ENCODE results near the gene ALKBH6.
A peak's percentile ranks its signal among the peaks of the same experiment; 100 is the strongest.

Gene ALKBH6

DNA sequence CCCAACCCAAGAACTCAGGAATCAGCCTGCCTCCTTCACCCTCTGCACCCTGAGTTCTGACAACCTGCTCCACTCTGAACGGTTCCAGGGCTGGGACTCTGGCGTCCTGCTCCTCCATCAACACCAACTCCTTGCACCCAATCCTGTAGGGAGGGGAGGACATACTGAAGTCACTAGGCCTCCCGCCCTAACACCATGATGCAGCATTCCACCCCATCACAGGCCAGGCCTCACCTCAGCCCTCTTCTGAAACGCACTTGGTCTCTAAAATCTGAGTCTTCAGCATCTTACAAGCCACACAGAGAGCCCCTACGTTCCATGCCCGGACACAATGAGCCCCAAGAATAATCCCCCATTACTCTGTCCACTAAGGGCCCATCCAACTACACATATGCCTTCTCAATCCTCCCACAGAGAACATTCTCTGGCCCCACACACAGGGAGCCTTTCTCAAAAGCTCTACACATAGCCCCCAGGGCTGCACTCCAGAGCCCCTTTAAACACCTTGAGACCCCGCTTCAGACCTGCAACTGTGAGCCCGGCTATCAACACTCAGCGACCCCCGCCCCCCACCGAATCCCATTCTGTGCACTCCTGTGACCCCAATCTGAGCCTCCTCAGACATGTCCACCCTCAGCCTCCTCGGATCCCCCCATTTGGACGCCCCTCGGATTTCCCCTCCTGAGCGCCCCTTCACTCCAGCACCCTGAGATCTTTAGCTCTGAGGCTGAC, 567 bp downstream of the ALKBH6 start (continued):
- TF ChIP-seq ZNF610 (tag by site-specific recombination; IDR thresholded peaks at IDR 0.05; ENCODE audit: borderline replicate concordance), result peak; percentile 70; the same call in 1 of the 2 replicates
- TF ChIP-seq ZNF843 (tag by site-specific recombination; IDR thresholded peaks at IDR 0.05), result 0 out of 2 replicates have a peak, but pooled peaks have one; percentile 37
- TF ChIP-seq ZNF146 (tag by site-specific recombination; IDR thresholded peaks at IDR 0.05), result peak; percentile 22; the same call in 1 of the 2 replicates
- TF ChIP-seq ZNF777 (tag by site-specific recombination; IDR thresholded peaks at IDR 0.05; ENCODE audit: borderline replicate concordance), result 0 out of 2 replicates have a peak, but pooled peaks have one; percentile 24
- no peak for TF ChIP-seq ZNF214 (tag by site-specific recombination; IDR thresholded peaks at IDR 0.05; ENCODE audit: borderline replicate concordance)

DNA sequence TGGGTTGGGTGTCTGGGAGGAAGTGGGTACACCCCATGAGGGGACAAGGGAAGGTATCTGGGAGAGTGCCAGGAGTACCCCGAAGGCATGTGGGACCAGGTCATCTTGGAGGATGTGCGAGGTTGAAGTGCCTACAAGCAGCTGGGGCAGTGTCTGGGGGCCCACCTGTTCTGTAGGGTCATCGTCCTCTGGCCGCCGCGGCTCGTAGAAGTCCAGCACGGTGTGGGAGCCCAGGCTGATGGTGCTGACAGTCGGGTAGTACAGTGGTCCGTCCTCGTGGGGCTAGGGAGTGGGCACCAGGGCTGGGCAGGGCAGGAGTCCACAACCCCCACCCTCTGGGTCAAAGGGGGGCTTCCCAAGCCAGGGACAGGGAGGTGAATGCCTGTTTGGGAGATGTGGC, 3.6 kb downstream of the ALKBH6 start:
- TF ChIP-seq, protein P1, sequence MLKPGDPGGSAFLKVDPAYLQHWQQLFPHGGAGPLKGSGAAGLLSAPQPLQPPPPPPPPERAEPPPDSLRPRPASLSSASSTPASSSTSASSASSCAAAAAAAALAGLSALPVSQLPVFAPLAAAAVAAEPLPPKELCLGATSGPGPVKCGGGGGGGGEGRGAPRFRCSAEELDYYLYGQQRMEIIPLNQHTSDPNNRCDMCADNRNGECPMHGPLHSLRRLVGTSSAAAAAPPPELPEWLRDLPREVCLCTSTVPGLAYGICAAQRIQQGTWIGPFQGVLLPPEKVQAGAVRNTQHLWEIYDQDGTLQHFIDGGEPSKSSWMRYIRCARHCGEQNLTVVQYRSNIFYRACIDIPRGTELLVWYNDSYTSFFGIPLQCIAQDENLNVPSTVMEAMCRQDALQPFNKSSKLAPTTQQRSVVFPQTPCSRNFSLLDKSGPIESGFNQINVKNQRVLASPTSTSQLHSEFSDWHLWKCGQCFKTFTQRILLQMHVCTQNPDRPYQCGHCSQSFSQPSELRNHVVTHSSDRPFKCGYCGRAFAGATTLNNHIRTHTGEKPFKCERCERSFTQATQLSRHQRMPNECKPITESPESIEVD (tag by site-specific recombination; IDR thresholded peaks at IDR 0.05), result no peak
- TF ChIP-seq ZXDB (tag by site-specific recombination; IDR thresholded peaks at IDR 0.05) (no peak), ZNF596 (tag by site-specific recombination; IDR thresholded peaks at IDR 0.05) (no peak), ZFP3 (tag by site-specific recombination; IDR thresholded peaks at IDR 0.05; ENCODE audit: low read depth) (no peak), GLI2 (tag by site-specific recombination; IDR thresholded peaks at IDR 0.05; ENCODE audit: borderline replicate concordance, low read depth) (no peak), ZNF121 (tag by site-specific recombination; IDR thresholded peaks at IDR 0.05) (no peak), ZNF114 (tag by site-specific recombination; IDR thresholded peaks at IDR 0.05) (no peak), ZNF239 (tag by site-specific recombination; IDR thresholded peaks at IDR 0.05) (no peak), PRDM1 (tag by site-specific recombination; IDR thresholded peaks at IDR 0.05) (no peak), ZNF623 (tag by site-specific recombination; IDR thresholded peaks at IDR 0.05) (no peak), HOXD13 (CRISPR knock-in tag; IDR thresholded peaks at IDR 0.05; ENCODE audit: borderline replicate concordance) (no peak), ZNF248 (tag by site-specific recombination; IDR thresholded peaks at IDR 0.05) (no peak)
- TF ChIP-seq, protein P2, sequence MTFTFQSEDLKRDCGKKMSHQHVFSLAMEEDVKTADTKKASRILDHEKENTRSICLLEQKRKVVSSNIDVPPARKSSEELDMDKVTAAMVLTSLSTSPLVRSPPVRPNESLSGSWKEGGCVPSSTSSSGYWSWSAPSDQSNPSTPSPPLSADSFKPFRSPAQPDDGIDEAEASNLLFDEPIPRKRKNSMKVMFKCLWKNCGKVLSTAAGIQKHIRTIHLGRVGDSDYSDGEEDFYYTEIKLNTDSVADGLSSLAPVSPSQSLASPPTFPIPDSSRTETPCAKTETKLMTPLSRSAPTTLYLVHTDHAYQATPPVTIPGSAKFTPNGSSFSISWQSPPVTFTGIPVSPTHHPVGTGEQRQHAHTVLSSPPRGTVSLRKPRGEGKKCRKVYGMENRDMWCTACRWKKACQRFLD (tag by site-specific recombination; IDR thresholded peaks at IDR 0.05), result no peak
- TF ChIP-seq, protein P3, sequence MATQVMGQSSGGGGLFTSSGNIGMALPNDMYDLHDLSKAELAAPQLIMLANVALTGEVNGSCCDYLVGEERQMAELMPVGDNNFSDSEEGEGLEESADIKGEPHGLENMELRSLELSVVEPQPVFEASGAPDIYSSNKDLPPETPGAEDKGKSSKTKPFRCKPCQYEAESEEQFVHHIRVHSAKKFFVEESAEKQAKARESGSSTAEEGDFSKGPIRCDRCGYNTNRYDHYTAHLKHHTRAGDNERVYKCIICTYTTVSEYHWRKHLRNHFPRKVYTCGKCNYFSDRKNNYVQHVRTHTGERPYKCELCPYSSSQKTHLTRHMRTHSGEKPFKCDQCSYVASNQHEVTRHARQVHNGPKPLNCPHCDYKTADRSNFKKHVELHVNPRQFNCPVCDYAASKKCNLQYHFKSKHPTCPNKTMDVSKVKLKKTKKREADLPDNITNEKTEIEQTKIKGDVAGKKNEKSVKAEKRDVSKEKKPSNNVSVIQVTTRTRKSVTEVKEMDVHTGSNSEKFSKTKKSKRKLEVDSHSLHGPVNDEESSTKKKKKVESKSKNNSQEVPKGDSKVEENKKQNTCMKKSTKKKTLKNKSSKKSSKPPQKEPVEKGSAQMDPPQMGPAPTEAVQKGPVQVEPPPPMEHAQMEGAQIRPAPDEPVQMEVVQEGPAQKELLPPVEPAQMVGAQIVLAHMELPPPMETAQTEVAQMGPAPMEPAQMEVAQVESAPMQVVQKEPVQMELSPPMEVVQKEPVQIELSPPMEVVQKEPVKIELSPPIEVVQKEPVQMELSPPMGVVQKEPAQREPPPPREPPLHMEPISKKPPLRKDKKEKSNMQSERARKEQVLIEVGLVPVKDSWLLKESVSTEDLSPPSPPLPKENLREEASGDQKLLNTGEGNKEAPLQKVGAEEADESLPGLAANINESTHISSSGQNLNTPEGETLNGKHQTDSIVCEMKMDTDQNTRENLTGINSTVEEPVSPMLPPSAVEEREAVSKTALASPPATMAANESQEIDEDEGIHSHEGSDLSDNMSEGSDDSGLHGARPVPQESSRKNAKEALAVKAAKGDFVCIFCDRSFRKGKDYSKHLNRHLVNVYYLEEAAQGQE (tag by site-specific recombination; IDR thresholded peaks at IDR 0.05), result no peak
- TF ChIP-seq, protein P4, sequence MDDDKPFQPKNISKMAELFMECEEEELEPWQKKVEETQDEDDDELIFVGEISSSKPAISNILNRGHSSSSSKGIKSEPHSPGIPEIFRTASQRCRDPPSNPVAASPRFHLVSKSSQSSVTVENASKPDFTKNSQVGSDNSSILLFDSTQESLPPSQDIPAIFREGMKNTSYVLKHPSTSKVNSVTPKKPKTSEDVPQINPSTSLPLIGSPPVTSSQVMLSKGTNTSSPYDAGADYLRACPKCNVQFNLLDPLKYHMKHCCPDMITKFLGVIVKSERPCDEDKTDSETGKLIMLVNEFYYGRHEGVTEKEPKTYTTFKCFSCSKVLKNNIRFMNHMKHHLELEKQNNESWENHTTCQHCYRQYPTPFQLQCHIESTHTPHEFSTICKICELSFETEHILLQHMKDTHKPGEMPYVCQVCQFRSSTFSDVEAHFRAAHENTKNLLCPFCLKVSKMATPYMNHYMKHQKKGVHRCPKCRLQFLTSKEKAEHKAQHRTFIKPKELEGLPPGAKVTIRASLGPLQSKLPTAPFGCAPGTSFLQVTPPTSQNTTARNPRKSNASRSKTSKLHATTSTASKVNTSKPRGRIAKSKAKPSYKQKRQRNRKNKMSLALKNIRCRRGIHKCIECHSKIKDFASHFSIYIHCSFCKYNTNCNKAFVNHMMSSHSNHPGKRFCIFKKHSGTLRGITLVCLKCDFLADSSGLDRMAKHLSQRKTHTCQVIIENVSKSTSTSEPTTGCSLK (tag by site-specific recombination; IDR thresholded peaks at IDR 0.05), result no peak
- TF ChIP-seq, protein P5, sequence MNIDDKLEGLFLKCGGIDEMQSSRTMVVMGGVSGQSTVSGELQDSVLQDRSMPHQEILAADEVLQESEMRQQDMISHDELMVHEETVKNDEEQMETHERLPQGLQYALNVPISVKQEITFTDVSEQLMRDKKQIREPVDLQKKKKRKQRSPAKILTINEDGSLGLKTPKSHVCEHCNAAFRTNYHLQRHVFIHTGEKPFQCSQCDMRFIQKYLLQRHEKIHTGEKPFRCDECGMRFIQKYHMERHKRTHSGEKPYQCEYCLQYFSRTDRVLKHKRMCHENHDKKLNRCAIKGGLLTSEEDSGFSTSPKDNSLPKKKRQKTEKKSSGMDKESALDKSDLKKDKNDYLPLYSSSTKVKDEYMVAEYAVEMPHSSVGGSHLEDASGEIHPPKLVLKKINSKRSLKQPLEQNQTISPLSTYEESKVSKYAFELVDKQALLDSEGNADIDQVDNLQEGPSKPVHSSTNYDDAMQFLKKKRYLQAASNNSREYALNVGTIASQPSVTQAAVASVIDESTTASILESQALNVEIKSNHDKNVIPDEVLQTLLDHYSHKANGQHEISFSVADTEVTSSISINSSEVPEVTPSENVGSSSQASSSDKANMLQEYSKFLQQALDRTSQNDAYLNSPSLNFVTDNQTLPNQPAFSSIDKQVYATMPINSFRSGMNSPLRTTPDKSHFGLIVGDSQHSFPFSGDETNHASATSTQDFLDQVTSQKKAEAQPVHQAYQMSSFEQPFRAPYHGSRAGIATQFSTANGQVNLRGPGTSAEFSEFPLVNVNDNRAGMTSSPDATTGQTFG (tag by site-specific recombination; IDR thresholded peaks at IDR 0.05; ENCODE audit: borderline replicate concordance), result no peak
- H3K9me3 ChIP-seq (ENCODE audit: control insufficient read depth, insufficient read depth, low read depth, low read length), result no peaks in the 10 kb centered on the region
- POLR2A ChIA-PET, result interaction anchor here (1.6 to 2.3 kb wide), 2 partner anchors 10 to 43 kb away, joined by 4 to 12 read pairs; partner anchors contain the start of gene THAP8
- peaks cover 21% of the 10 kb centered on the region for H3K4me1 ChIP-seq (ENCODE audit: control insufficient read depth, insufficient read depth, low read length)
- H3K27ac ChIP-seq (ENCODE audit: extremely low read depth, low read depth, low read length), result no peak overlapping the region
- CTCF ChIA-PET, result no interaction called here
- H3K36me3 ChIP-seq (ENCODE audit: control insufficient read depth in 2 of 2, insufficient read depth in 1 of 2, low read length in 2 of 2), result peaks cover 7 to 23% of the 10 kb centered on the region in 2 experiments; a peak in 2 of 3 replicates
- H3K4me3 ChIP-seq (ENCODE audit: low read depth, low read length), result no peak overlapping the region

Measured in HEK293 (cell line).